HUES6 (cell line): ENCODE measurements around the gene PFKFB1.
"Not testable (repeated sequence)": the region's sequence is repeated elsewhere in the genome, so short reads cannot be mapped to it uniquely, and the experiment has no call there.

Source experiments
- H3K27ac ChIP-seq: 2 replicates; pipeline ENCODE4 v1.7.0; 2013; ENCODE audit warnings: low read depth, mild to moderate bottlenecking, low read length, inconsistent platforms
- H3K27me3 ChIP-seq: 2 replicates; pipeline ENCODE4 v1.6.1; 2013; ENCODE audit warnings: low read length; ENCODE audit not compliant: control insufficient read depth, insufficient read depth
- H3K36me3 ChIP-seq: 2 replicates; pipeline ENCODE4 v1.6.1; 2013; ENCODE audit warnings: low read length; ENCODE audit not compliant: control insufficient read depth, insufficient read depth
- H3K4me1 ChIP-seq: 2 replicates; pipeline ENCODE4 v1.6.1; 2013; ENCODE audit warnings: low read length; ENCODE audit not compliant: control insufficient read depth, insufficient read depth
- H3K4me3 ChIP-seq: 2 replicates; pipeline ENCODE4 v1.5.1; 2013; ENCODE audit warnings: low read depth, low read length
- H3K9ac ChIP-seq: one replicate; pipeline ENCODE4 v1.6.1; 2013; ENCODE audit warnings: mild to moderate bottlenecking, low read length
- H3K9me3 ChIP-seq: 2 replicates; pipeline ENCODE4 v1.6.1; 2013; ENCODE audit warnings: low read depth, low read length; ENCODE audit not compliant: control insufficient read depth, insufficient read depth

PFKFB1 gene

GRCh38 chrX:54992911-54993622, 921 bp downstream of the PFKFB1 start:
- peaks cover 5% of the 10 kb centered on the region; the same call in 1 of the 2 replicates for H3K27me3 ChIP-seq
- no peak overlapping the region for H3K9ac ChIP-seq
- peaks cover 5% of the 10 kb centered on the region; the same call in 1 of the 2 replicates for H3K9me3 ChIP-seq
- no peaks in the 10 kb centered on the region for H3K36me3 ChIP-seq
- no peaks in the 10 kb centered on the region for H3K4me1 ChIP-seq
- H3K27ac ChIP-seq, result no peak overlapping the region
- H3K4me3 ChIP-seq, result no peak overlapping the region

GRCh38 chrX:54991706-54992105, 2.3 kb downstream of the PFKFB1 start:
- no peaks in the 10 kb centered on the region for H3K36me3 ChIP-seq
- peaks cover 5% of the 10 kb centered on the region; the same call in 1 of the 2 replicates for H3K27me3 ChIP-seq
- H3K9me3 ChIP-seq, result peaks cover 3% of the 10 kb centered on the region; the same call in 1 of the 2 replicates
- H3K27ac ChIP-seq, result no peak overlapping the region
- no peak overlapping the region for H3K4me3 ChIP-seq
- H3K9ac ChIP-seq, result no peak overlapping the region
- no peaks in the 10 kb centered on the region for H3K4me1 ChIP-seq

GRCh38 chrX:54983306-54983705, 10.7 kb downstream of the PFKFB1 start:
- H3K27ac ChIP-seq, H3K4me3 ChIP-seq, H3K9ac ChIP-seq, H3K27me3 ChIP-seq, H3K36me3 ChIP-seq, H3K9me3 ChIP-seq, H3K4me1 ChIP-seq: not testable (repeated sequence)

- no peaks in the 10 kb centered on the region for H3K36me3 ChIP-seq
- no peak overlapping the region for H3K4me3 ChIP-seq
- no peaks in the 10 kb centered on the region; the same call in 1 of the 2 replicates for H3K27me3 ChIP-seq
- H3K9ac ChIP-seq, result no peak overlapping the region
- H3K27ac ChIP-seq, result no peak overlapping the region
- H3K4me1 ChIP-seq, result no peaks in the 10 kb centered on the region
- peaks cover 7% of the 10 kb centered on the region; the same call in 1 of the 2 replicates for H3K9me3 ChIP-seq
These were observed 13.7 kb downstream of the PFKFB1 start for GRCh38 chrX:54980334-54980733.

GRCh38 chrX:54979432-54979831, 14.6 kb downstream of the PFKFB1 start:
- no peak overlapping the region for H3K9ac ChIP-seq
- H3K36me3 ChIP-seq, result no peaks in the 10 kb centered on the region
- H3K4me1 ChIP-seq, result no peaks in the 10 kb centered on the region
- no peaks in the 10 kb centered on the region; the same call in 1 of the 2 replicates for H3K27me3 ChIP-seq
- peaks cover 6% of the 10 kb centered on the region; the same call in 1 of the 2 replicates for H3K9me3 ChIP-seq
- H3K27ac ChIP-seq, result no peak overlapping the region
- H3K4me3 ChIP-seq, result no peak overlapping the region

GRCh38 chrX:54978448-54978847, 15.5 kb downstream of the PFKFB1 start:
- Histone ChIP-seq H3K9me3 (peaks cover 8% of the 10 kb centered on the region), H3K4me1 (no peaks in the 10 kb centered on the region), H3K27ac (no peak overlapping the region), H3K27me3 (no peaks in the 10 kb centered on the region), H3K4me3 (no peak overlapping the region), H3K9ac (no peak overlapping the region), H3K36me3 (no peaks in the 10 kb centered on the region)

GRCh38 chrX:54977387-54977786, 16.6 kb downstream of the PFKFB1 start:
- no peaks in the 10 kb centered on the region for H3K27me3 ChIP-seq
- no peaks in the 10 kb centered on the region for H3K36me3 ChIP-seq
- H3K9ac ChIP-seq, result no peak overlapping the region
- H3K4me1 ChIP-seq, result no peaks in the 10 kb centered on the region
- H3K27ac ChIP-seq, result no peak overlapping the region
- H3K9me3 ChIP-seq, result peaks cover 8% of the 10 kb centered on the region
- no peak overlapping the region for H3K4me3 ChIP-seq

- Histone ChIP-seq H3K36me3 (no peaks in the 10 kb centered on the region), H3K4me1 (no peaks in the 10 kb centered on the region), H3K9ac (no peak overlapping the region), H3K9me3 (peaks cover 8% of the 10 kb centered on the region; the same call in 1 of the 2 replicates), H3K27me3 (peaks cover 7% of the 10 kb centered on the region; the same call in 1 of the 2 replicates), H3K4me3 (no peak overlapping the region), H3K27ac (no peak overlapping the region)
These were observed 29.1 kb downstream of the PFKFB1 start for GRCh38 chrX:54964766-54965497.

GRCh38 chrX:54961750-54962149, 32.2 kb downstream of the PFKFB1 start:
- H3K9ac ChIP-seq, result no peak overlapping the region

GRCh38 chrX:54950730-54951375, 43.1 kb downstream of the PFKFB1 start:
- no peaks in the 10 kb centered on the region for H3K4me1 ChIP-seq
- H3K9me3 ChIP-seq, result peaks cover 25% of the 10 kb centered on the region; the same call in 1 of the 2 replicates
- H3K9ac ChIP-seq, result no peak overlapping the region
- H3K36me3 ChIP-seq, result no peaks in the 10 kb centered on the region
- no peaks in the 10 kb centered on the region; the same call in 1 of the 2 replicates for H3K27me3 ChIP-seq
- no peak overlapping the region for H3K4me3 ChIP-seq
- no peak overlapping the region for H3K27ac ChIP-seq

More at GRCh38 chrX:54961750-54962149, 32.2 kb downstream of the PFKFB1 start:
- no peak overlapping the region for H3K27ac ChIP-seq
- no peak overlapping the region for H3K4me3 ChIP-seq
- H3K36me3 ChIP-seq, result no peaks in the 10 kb centered on the region
- peaks cover 13% of the 10 kb centered on the region; the same call in 1 of the 2 replicates for H3K27me3 ChIP-seq
- H3K9me3 ChIP-seq, result peaks cover 9% of the 10 kb centered on the region; the same call in 1 of the 2 replicates
- H3K4me1 ChIP-seq, result no peaks in the 10 kb centered on the region
